ENCODE data around the gene OR4F6. TPM values are rescaled to one million over a fixed set of nuclear protein-coding genes. Genes with fewer than 3 reads are reported as not detected.

OR4F6 gene
- polyA plus RNA-seq, 1 of the 3 experiments (the other 2 are of a cell fraction): not detected

GRCh38 chr15:101772921-101773320 is 30.4 kb upstream of the OR4F6 start:
- Histone ChIP-seq H3K27ac (ENCODE audit: low read depth in 2 of 2, low read length in 1 of 2) (no peak overlapping the region), H4K20me1 (ENCODE audit: insufficient read depth) (no peaks in the 10 kb centered on the region), H3K36me3 (replicated peaks in 1 of 2; ENCODE audit: control insufficient read depth in 1 of 2, insufficient read depth in 2 of 2, low read length in 1 of 2) (no peaks in the 10 kb centered on the region), H3K27me3 (ENCODE audit: insufficient read depth) (peaks cover 13% of the 10 kb centered on the region; the same call in 1 of the 2 replicates), H3K4me3 (ENCODE audit: low read depth in 2 of 2, low read length in 1 of 2) (no peak overlapping the region), H3F3A (replicated peaks; ENCODE audit: insufficient read depth) (no peaks in the 10 kb centered on the region), H3K9ac (no peak overlapping the region), H2AFZ (ENCODE audit: low read depth) (no peak overlapping the region), H3K4me2 (no peak overlapping the region), H3K4me1 (ENCODE audit: control insufficient read depth in 1 of 2, insufficient read depth in 2 of 2, low read depth in 1 of 2, low read length in 1 of 2) (no peaks in the 10 kb centered on the region), H3K9me3 (no peaks in the 10 kb centered on the region), H3K79me2 (ENCODE audit: insufficient read depth) (no peaks in the 10 kb centered on the region), H3K9me2 (no peaks in the 10 kb centered on the region)
- DNase-seq: no peak
- ChIA-PET CTCF (no interaction called here), POLR2A (no interaction called here)
- WGBS (ENCODE audit: low lambda C conversion rate): 57% methylated on average over 6 of the region's 8 CpGs
- TF ChIP-seq SMC3 (IDR thresholded peaks at IDR 0.05; ENCODE audit: low read depth, low read length): no peak
- no peak for TF ChIP-seq CHD2 (IDR thresholded peaks at IDR 0.05; ENCODE audit: low read length, partially characterized antibody)
- TF ChIP-seq TAF1 (IDR thresholded peaks at IDR 0.05; ENCODE audit: borderline replicate concordance, low read depth, low read length): no peak
- TF ChIP-seq RFX5 (IDR thresholded peaks at IDR 0.05; ENCODE audit: low read length): no peak
- TF ChIP-seq EP300 (IDR thresholded peaks at IDR 0.05; ENCODE audit: borderline replicate concordance in 1 of 2, low read depth in 1 of 2, low read length in 1 of 2): no peak
- no peak for TF ChIP-seq SIN3A (IDR thresholded peaks at IDR 0.05; ENCODE audit: borderline replicate concordance, low read depth, low read length)
- TF ChIP-seq JUND (IDR thresholded peaks at IDR 0.05): no peak
- no peak for TF ChIP-seq USF2 (IDR thresholded peaks at IDR 0.05; ENCODE audit: borderline replicate concordance, low read depth, low read length)
- TF ChIP-seq FOSL2 (IDR thresholded peaks at IDR 0.05; ENCODE audit: borderline replicate concordance, low read depth): no peak
- no peak for TF ChIP-seq CTCF (IDR thresholded peaks at IDR 0.05)
- TF ChIP-seq MXI1 (IDR thresholded peaks at IDR 0.05; ENCODE audit: low read depth, low read length): no peak
- no peak for TF ChIP-seq RAD21 (IDR thresholded peaks at IDR 0.05; ENCODE audit: low read length)
- no peak for TF ChIP-seq TEAD4 (IDR thresholded peaks at IDR 0.05; ENCODE audit: borderline replicate concordance, insufficient read depth)
- TF ChIP-seq EZH2phosphoT487 (IDR thresholded peaks at IDR 0.05; ENCODE audit: borderline replicate concordance, low read depth): no peak
- no peak for TF ChIP-seq NFIC (IDR thresholded peaks at IDR 0.05; ENCODE audit: borderline replicate concordance)
- TF ChIP-seq, protein P1, sequence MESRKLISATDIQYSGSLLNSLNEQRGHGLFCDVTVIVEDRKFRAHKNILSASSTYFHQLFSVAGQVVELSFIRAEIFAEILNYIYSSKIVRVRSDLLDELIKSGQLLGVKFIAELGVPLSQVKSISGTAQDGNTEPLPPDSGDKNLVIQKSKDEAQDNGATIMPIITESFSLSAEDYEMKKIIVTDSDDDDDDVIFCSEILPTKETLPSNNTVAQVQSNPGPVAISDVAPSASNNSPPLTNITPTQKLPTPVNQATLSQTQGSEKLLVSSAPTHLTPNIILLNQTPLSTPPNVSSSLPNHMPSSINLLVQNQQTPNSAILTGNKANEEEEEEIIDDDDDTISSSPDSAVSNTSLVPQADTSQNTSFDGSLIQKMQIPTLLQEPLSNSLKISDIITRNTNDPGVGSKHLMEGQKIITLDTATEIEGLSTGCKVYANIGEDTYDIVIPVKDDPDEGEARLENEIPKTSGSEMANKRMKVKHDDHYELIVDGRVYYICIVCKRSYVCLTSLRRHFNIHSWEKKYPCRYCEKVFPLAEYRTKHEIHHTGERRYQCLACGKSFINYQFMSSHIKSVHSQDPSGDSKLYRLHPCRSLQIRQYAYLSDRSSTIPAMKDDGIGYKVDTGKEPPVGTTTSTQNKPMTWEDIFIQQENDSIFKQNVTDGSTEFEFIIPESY (IDR thresholded peaks at IDR 0.05; ENCODE audit: borderline replicate concordance, low read depth): no peak
- no peak for TF ChIP-seq FOXJ3 (CRISPR knock-in tag; IDR thresholded peaks at IDR 0.05)
- TF ChIP-seq RCOR1 (IDR thresholded peaks at IDR 0.05; ENCODE audit: low read length): no peak

Measured in SK-N-SH (cell line).